HEK293T (cell line): Measurements from ENCODE around the gene CSNK2A3.

Experiments used
- FOXK2 ChIP-seq: fragments of 450-650 bp; IDR thresholded peaks from 2 replicates; pipeline ENCODE4 v1.6.1; 2016; ENCODE audit warnings: mild to moderate bottlenecking
- ZNF384 ChIP-seq: fragments of 450-650 bp; IDR thresholded peaks from 2 replicates; pipeline ENCODE4 v1.6.1; 2016

GRCh38 chr11:11383995-11384394 is 30.9 kb upstream of the CSNK2A3 start:
- TF ChIP-seq FOXK2 (no peak), ZNF384 (no peak)
